Ecto neural progenitor cell (in vitro differentiated cells): Measurements from ENCODE around the gene DNAJB12.
"Not testable (repeated sequence)": the region's sequence is repeated elsewhere in the genome, so short reads cannot be mapped to it uniquely, and the experiment has no call there.

Experiments
- DNase-seq: peaks from one replicate; pipeline ENCODE4 v3.0.0-alpha.2; 2018; ENCODE audit warnings: low spot score

DNAJB12 gene

GRCh38 chr10:72354356-72355213, at the start of gene DNAJB12:
TSS of gene DNAJB12 (minus strand) at chr10:72354919. CDS start at chr10:72354897, 22 bp downstream.
- peak; percentile 95 for DNase-seq

- DNase-seq, result not testable (repeated sequence)
Observed at GRCh38 chr10:72395581-72395980, 40.9 kb upstream of the DNAJB12 start.

GRCh38 chr10:72392571-72392970, 37.9 kb upstream of the DNAJB12 start:
- no peak for DNase-seq

- DNase-seq, result no peak
Observed at GRCh38 chr10:72390764-72391163, 36.0 kb upstream of the DNAJB12 start.

GRCh38 chr10:72389716-72390115, 35.0 kb upstream of the DNAJB12 start:
- no peak for DNase-seq

GRCh38 chr10:72389014-72389413, 34.3 kb upstream of the DNAJB12 start:
- no peak for DNase-seq

GRCh38 chr10:72388062-72388461, 33.3 kb upstream of the DNAJB12 start:
- no peak for DNase-seq

GRCh38 chr10:72386916-72387586, 32.3 kb upstream of the DNAJB12 start:
- DNase-seq, result no peak

GRCh38 chr10:72385724-72386123, 31.0 kb upstream of the DNAJB12 start:
- DNase-seq, result no peak

GRCh38 chr10:72384982-72385381, 30.3 kb upstream of the DNAJB12 start:
- not testable (repeated sequence) for DNase-seq

GRCh38 chr10:72379776-72380175, 25.1 kb upstream of the DNAJB12 start:
- no peak for DNase-seq

GRCh38 chr10:72379062-72379461, 24.3 kb upstream of the DNAJB12 start:
- no peak for DNase-seq

- DNase-seq, result no peak
Observed at GRCh38 chr10:72375585-72375984, 20.9 kb upstream of the DNAJB12 start.

- DNase-seq, result no peak
Observed at GRCh38 chr10:72375173-72375572, 20.5 kb upstream of the DNAJB12 start.

- DNase-seq, result no peak
Observed at GRCh38 chr10:72370201-72370722, 15.5 kb upstream of the DNAJB12 start.

GRCh38 chr10:72367301-72367960, 12.7 kb upstream of the DNAJB12 start:
- DNase-seq, result no peak

- DNase-seq, result no peak
Observed at GRCh38 chr10:72365106-72365895, 10.6 kb upstream of the DNAJB12 start.

- DNase-seq, result peak; percentile 88
Observed at GRCh38 chr10:72364239-72364777, 9.6 kb upstream of the DNAJB12 start.

- DNase-seq, result no peak
Observed at GRCh38 chr10:72356987-72357386, 2.3 kb upstream of the DNAJB12 start.

- no peak for DNase-seq
Observed at GRCh38 chr10:72356115-72356514, 1.4 kb upstream of the DNAJB12 start.

- DNase-seq, result no peak
Observed at GRCh38 chr10:72355214-72355555, 466 bp upstream of the DNAJB12 start.

- peak; percentile 67 for DNase-seq
Observed at GRCh38 chr10:72353965-72354355, 759 bp downstream of the DNAJB12 start.
